Caco-2 (cell line): ENCODE results near the gene ICAM1. TPM values are rescaled to one million over a fixed set of nuclear protein-coding genes. Genes with fewer than 3 reads are reported as not detected.

ENCODE experiments used
- BruUV-seq: library from RNA; stranded (reverse); fragments of 400-500 nt; replicated peaks from 2 replicates; lab custom pipeline; 2021; lab: Mats Ljungman, UMichigan
- CTCF ChIA-PET: fragments of 300-600 bp; sonication (Branson Sonifier 250); formaldehyde crosslinking; loops from one replicate; lab custom pipeline; 2022; ENCODE audit warnings: antibody characterized with exemption; lab: Charles Lee
- POLR2A ChIA-PET: fragments of 300-600 bp; sonication (Branson Sonifier 250); formaldehyde crosslinking; loops from one replicate; lab custom pipeline; 2022; ENCODE audit warnings: antibody characterized with exemption; lab: Charles Lee
- DNase-seq, 2 experiments: peaks; one replicate each; pipeline versions ENCODE4 v3.0.0 to v3.0.0-alpha.2; 2020 to 2022
- H3K27me3 ChIP-seq: replicated peaks from 2 replicates; pipeline ENCODE4 v1.6.0; 2011; ENCODE audit warnings: low read length; ENCODE audit not compliant: control insufficient read depth, insufficient read depth
- H3K36me3 ChIP-seq: 2 replicates; pipeline ENCODE4 v1.5.1; 2011; ENCODE audit warnings: low read length; ENCODE audit not compliant: control insufficient read depth, insufficient read depth
- H3K4me1 ChIP-seq: fragments of 250-450 bp; sonication (Bioruptor Pico); 2 replicates; pipeline ENCODE4 v1.5.1; 2020; ENCODE audit warnings: mild to moderate bottlenecking
- H3K4me3 ChIP-seq: 2 replicates; pipeline ENCODE4 v1.5.1; 2011; ENCODE audit warnings: low read depth, mild to moderate bottlenecking, control low read depth, low read length
- H3K9me3 ChIP-seq: fragments of 250-450 bp; sonication (Bioruptor Pico); 2 replicates; pipeline ENCODE4 v1.5.1; 2020; ENCODE audit warnings: mild to moderate bottlenecking, moderate library complexity
- H3K27ac Mint-ChIP-seq: one replicate; pipeline ENCODE4 v1.8.0; 2022; ENCODE audit warnings: mixed read lengths; ENCODE audit not compliant: unreplicated experiment
- H3K27me3 Mint-ChIP-seq: one replicate; pipeline ENCODE4 v1.8.0; 2022; ENCODE audit warnings: mixed read lengths; ENCODE audit not compliant: insufficient read depth, unreplicated experiment
- H3K36me3 Mint-ChIP-seq: one replicate; pipeline ENCODE4 v1.8.0; 2022; ENCODE audit warnings: mild to moderate bottlenecking, mixed read lengths; ENCODE audit not compliant: insufficient read depth, unreplicated experiment
- H3K4me1 Mint-ChIP-seq: one replicate; pipeline ENCODE4 v1.8.0; 2022; ENCODE audit warnings: low read depth, mixed read lengths; ENCODE audit not compliant: unreplicated experiment
- H3K4me3 Mint-ChIP-seq: one replicate; pipeline ENCODE4 v1.8.0; 2022; ENCODE audit warnings: mild to moderate bottlenecking, moderate library complexity, mixed read lengths; ENCODE audit not compliant: unreplicated experiment
- H3K9me3 Mint-ChIP-seq: one replicate; pipeline ENCODE4 v1.8.0; 2022; ENCODE audit warnings: mixed read lengths; ENCODE audit not compliant: unreplicated experiment
- CTCF ChIP-seq, 2 experiments: fragments of 200-600 bp in 1 of 2; IDR thresholded peaks; 1 replicate in 1 of 2; 2 replicates in 1 of 2; pipeline versions ENCODE4 v1.5.1 to v1.8.0; 2011 to 2022; ENCODE audit warnings: antibody characterized with exemption in 1 of 2, control low read depth in 1 of 2, inconsistent platforms in 1 of 2, low read depth in 1 of 2, low read length in 1 of 2, mild to moderate bottlenecking in 1 of 2, moderate library complexity in 1 of 2; ENCODE audit not compliant: insufficient read depth in 1 of 2, severe bottlenecking in 1 of 2, unreplicated experiment in 1 of 2
- intact Hi-C: fragments of 100-400 bp; cut with micrococcal nuclease; formaldehyde crosslinking; loops from one replicate; pipeline ENCODE4 v1.10.0; 2022; ENCODE audit not compliant: unreplicated experiment
- total RNA-seq: library from RNA; stranded (reverse); gene quantifications from 2 replicates; pipeline ENCODE4 v1.2.3, GENCODE V29; 2022

Gene ICAM1
- total RNA-seq, 1 experiment from 2014 or later, result 15.7 TPM

GRCh38 chr19:10262771-10263170, 8.1 kb upstream of the ICAM1 start:
- Histone ChIP-seq H3K36me3 (peaks cover 2% of the 10 kb centered on the region; the same call in 1 of the 2 replicates), H3K4me1 (peaks cover 27% of the 10 kb centered on the region), H3K4me3 (no peak overlapping the region), H3K9me3 (no peaks in the 10 kb centered on the region), H3K27me3 (no peaks in the 10 kb centered on the region)
- no peak overlapping the region for H3K27ac Mint-ChIP-seq
- no peaks in the 10 kb centered on the region for H3K9me3 Mint-ChIP-seq
- no peak for DNase-seq
- intact Hi-C loops, result no loop called here
- BruUV-seq, result no TSS peak
- peaks cover 1% of the 10 kb centered on the region for H3K4me1 Mint-ChIP-seq
- ChIA-PET POLR2A (no interaction called here), CTCF (interaction anchor here (0.6 kb wide), 1 partner anchor 126 kb away, joined by 4 read pairs; no protein-coding TSS in a partner anchor)
- H3K36me3 Mint-ChIP-seq, result peaks cover 10% of the 10 kb centered on the region
- no peak for TF ChIP-seq CTCF (IDR thresholded peaks at IDR 0.05; ENCODE audit: insufficient read depth in 1 of 2, low read depth in 1 of 2, low read length in 1 of 2, severe bottlenecking in 1 of 2, unreplicated experiment in 1 of 2)
- H3K4me3 Mint-ChIP-seq, result no peak overlapping the region
- no peaks in the 10 kb centered on the region for H3K27me3 Mint-ChIP-seq

- no peaks in the 10 kb centered on the region for H3K27me3 Mint-ChIP-seq
- ChIA-PET POLR2A (no interaction called here), CTCF (interaction anchor here (1.3 kb wide), 1 partner anchor 122 kb away, joined by 7 read pairs; no protein-coding TSS in a partner anchor)
- Histone ChIP-seq H3K4me1 (peaks cover 14% of the 10 kb centered on the region), H3K36me3 (no peaks in the 10 kb centered on the region), H3K9me3 (no peaks in the 10 kb centered on the region), H3K4me3 (no peak overlapping the region), H3K27me3 (no peaks in the 10 kb centered on the region)
- no peaks in the 10 kb centered on the region for H3K9me3 Mint-ChIP-seq
- peaks cover 6% of the 10 kb centered on the region for H3K36me3 Mint-ChIP-seq
- intact Hi-C loops, result no loop called here
- TF ChIP-seq CTCF (IDR thresholded peaks at IDR 0.05; ENCODE audit: insufficient read depth in 1 of 2, low read depth in 1 of 2, low read length in 1 of 2, severe bottlenecking in 1 of 2, unreplicated experiment in 1 of 2), result no peak
- H3K4me3 Mint-ChIP-seq, result no peak overlapping the region
- no peaks in the 10 kb centered on the region for H3K4me1 Mint-ChIP-seq
- H3K27ac Mint-ChIP-seq, result no peak overlapping the region
- no TSS peak for BruUV-seq
- no peak for DNase-seq
Measured at GRCh38 chr19:10266706-10267105, 4.2 kb upstream of the ICAM1 start.

GRCh38 chr19:10268071-10268470, 2.8 kb upstream of the ICAM1 start:
- Mint-ChIP-seq H3K4me3 (no peak overlapping the region), H3K4me1 (no peaks in the 10 kb centered on the region), H3K36me3 (peaks cover 6% of the 10 kb centered on the region), H3K27ac (no peak overlapping the region), H3K27me3 (no peaks in the 10 kb centered on the region), H3K9me3 (no peaks in the 10 kb centered on the region)
- intact Hi-C loops, result loop anchor here (2.0 kb wide), 2 partner anchors 65 to 113 kb away; partner anchors contain the start of genes RAVER1 and TYK2
- Histone ChIP-seq H3K4me3 (no peak overlapping the region), H3K9me3 (no peaks in the 10 kb centered on the region), H3K36me3 (no peaks in the 10 kb centered on the region), H3K27me3 (no peaks in the 10 kb centered on the region), H3K4me1 (peaks cover 13% of the 10 kb centered on the region; the same call in 1 of the 2 replicates)
- no peak for DNase-seq
- TF ChIP-seq CTCF (IDR thresholded peaks at IDR 0.05; ENCODE audit: insufficient read depth in 1 of 2, low read depth in 1 of 2, low read length in 1 of 2, severe bottlenecking in 1 of 2, unreplicated experiment in 1 of 2), result no peak
- POLR2A ChIA-PET, result no interaction called here
- BruUV-seq, result no TSS peak
- CTCF ChIA-PET, result interaction anchor here (0.7 to 0.9 kb wide), 2 partner anchors 9 to 172 kb away, joined by 4 to 5 read pairs; no protein-coding TSS in a partner anchor
